ENCODE results near the gene PSMD8.

DNA sequence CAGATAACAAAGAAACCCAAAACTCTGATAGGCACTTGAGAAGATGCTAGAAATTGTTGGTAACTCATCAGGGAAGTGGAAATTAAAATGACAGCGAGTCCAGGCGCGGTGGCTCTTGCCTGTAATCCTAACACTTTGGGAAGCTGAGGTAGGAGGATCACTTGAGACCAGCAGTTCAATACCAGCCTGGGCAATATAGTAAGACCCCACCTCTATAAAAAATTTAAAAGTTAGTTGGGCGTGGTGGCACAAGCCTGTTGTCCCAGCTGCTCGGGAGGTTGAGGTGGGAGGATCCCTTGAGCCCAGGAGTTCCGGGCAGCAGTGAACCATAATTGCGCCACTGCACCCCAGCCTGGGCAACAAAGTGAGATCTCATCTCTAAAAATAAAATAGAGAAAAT, 56.6 kb downstream of the PSMD8 start:
- TF ChIP-seq CTBP1 (IDR thresholded peaks at IDR 0.05; ENCODE audit: borderline replicate concordance) (no peak), HDGF (IDR thresholded peaks at IDR 0.05; ENCODE audit: borderline replicate concordance) (no peak), SUZ12 (IDR thresholded peaks at IDR 0.05) (no peak), FOXK2 (IDR thresholded peaks at IDR 0.05) (no peak), FOXM1 (IDR thresholded peaks at IDR 0.05; ENCODE audit: borderline replicate concordance) (no peak), ARNT (IDR thresholded peaks at IDR 0.05) (no peak), FOXA1 (IDR thresholded peaks at IDR 0.05) (no peak), L3MBTL2 (conservative IDR thresholded peaks at IDR 0.05) (no peak), SP1 (IDR thresholded peaks at IDR 0.05) (no peak)

All from HEK293T (cell line).